ENCODE data around the gene RAPGEF1. TPM values are rescaled to one million over a fixed set of nuclear protein-coding genes. Genes with fewer than 3 reads are reported as not detected.
A peak's percentile ranks its signal among the peaks of the same experiment; 100 is the strongest.

The RAPGEF1 gene
- total RNA-seq, 1 donor from 2014 or later = 33.3 TPM

DNA sequence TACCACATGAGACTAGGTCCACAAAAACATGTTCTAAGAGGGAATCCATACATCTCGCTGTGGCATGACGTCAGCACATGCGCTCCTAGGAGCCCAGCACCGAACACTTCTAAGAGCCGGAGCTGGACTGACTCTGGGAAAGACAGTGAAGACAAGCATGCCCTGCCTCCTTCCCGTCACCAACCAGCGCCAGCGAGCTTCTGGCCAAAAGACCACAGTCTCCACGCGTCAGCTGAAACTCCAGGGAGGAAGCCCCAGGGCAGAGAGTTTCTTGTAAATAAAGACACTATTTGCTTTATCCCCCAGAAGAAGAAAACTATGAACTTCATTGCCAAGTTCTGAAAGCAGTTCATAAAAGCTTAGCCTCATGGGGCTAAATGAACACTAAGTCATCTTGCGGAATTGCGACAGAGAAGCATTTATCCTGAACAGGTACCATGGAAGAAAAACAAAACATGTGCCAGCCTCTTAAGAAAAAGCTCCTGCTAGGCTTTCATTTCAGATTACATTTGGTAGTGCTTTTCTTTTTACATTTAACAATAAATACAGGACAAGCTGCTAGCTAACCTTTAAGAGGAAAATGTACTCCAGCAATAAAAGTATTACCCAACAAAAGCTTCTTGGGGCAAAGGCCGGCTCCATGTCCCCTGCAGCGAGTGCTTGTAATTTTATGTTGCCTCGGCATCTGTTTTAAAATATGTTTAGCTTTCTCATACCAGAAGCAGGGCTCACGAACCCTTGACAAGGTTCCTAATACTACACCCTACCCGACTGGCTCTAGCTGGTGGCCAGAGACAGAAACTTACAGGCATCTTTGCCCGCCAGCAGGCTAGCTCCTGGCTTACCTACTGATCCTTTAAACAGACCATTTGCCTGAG, 98.0 kb downstream of the RAPGEF1 start:
- Histone ChIP-seq H3K27ac (no peak overlapping the region), H3K9ac (no peak overlapping the region), H3K27me3 (no peaks in the 10 kb centered on the region), H2AFZ (replicated peaks) (no peak overlapping the region), H3K4me3 (no peak overlapping the region), H3K9me3 (ENCODE audit: low read depth) (no peaks in the 10 kb centered on the region), H3K79me2 (ENCODE audit: low read depth) (no peaks in the 10 kb centered on the region), H3K4me1 (peaks cover 40% of the 10 kb centered on the region), H3F3A (ENCODE audit: low read depth) (peaks cover 16% of the 10 kb centered on the region), H3K4me2 (no peak overlapping the region), H3K36me3 (no peaks in the 10 kb centered on the region), H4K20me1 (ENCODE audit: low read depth) (peaks cover 10% of the 10 kb centered on the region)
- H3K4me1 Mint-ChIP-seq = peaks cover 18% of the 10 kb centered on the region
- no peak overlapping the region for H3K27ac Mint-ChIP-seq
- H3K36me3 Mint-ChIP-seq = peaks cover 9% of the 10 kb centered on the region
- no peak for DNase-seq (ENCODE audit: low spot score)
- no peaks in the 10 kb centered on the region for H3K27me3 Mint-ChIP-seq (ENCODE audit: insufficient read depth, low read depth)
- H3K4me3 Mint-ChIP-seq = no peak overlapping the region
- no peaks in the 10 kb centered on the region for H3K9me3 Mint-ChIP-seq
- TF ChIP-seq CTCF (IDR thresholded peaks at IDR 0.05) (no peak), EZH2phosphoT487 (IDR thresholded peaks at IDR 0.05) (no peak), EZH2 (IDR thresholded peaks at IDR 0.05) (no peak)

GRCh38 chr9:131640438-131641137, 99.3 kb downstream of the RAPGEF1 start:
- Mint-ChIP-seq H3K36me3 (peaks cover 9% of the 10 kb centered on the region), H3K27ac (no peak overlapping the region), H3K9me3 (no peaks in the 10 kb centered on the region), H3K27me3 (ENCODE audit: insufficient read depth, low read depth) (no peaks in the 10 kb centered on the region), H3K4me1 (peaks cover 18% of the 10 kb centered on the region), H3K4me3 (no peak overlapping the region)
- DNase-seq (ENCODE audit: low spot score) = no peak
- Histone ChIP-seq H3F3A (ENCODE audit: low read depth) (peaks cover 16% of the 10 kb centered on the region), H3K9ac (no peak overlapping the region), H3K27ac (no peak overlapping the region), H3K4me2 (peak overlapping the region; percentile 17), H3K9me3 (ENCODE audit: low read depth) (no peaks in the 10 kb centered on the region), H4K20me1 (ENCODE audit: low read depth) (peaks cover 8% of the 10 kb centered on the region), H3K79me2 (ENCODE audit: low read depth) (no peaks in the 10 kb centered on the region), H2AFZ (replicated peaks) (no peak overlapping the region), H3K4me1 (peaks cover 40% of the 10 kb centered on the region), H3K27me3 (no peaks in the 10 kb centered on the region), H3K4me3 (no peak overlapping the region), H3K36me3 (no peaks in the 10 kb centered on the region)
- TF ChIP-seq EZH2 (IDR thresholded peaks at IDR 0.05) (no peak), CTCF (IDR thresholded peaks at IDR 0.05) (no peak), EZH2phosphoT487 (IDR thresholded peaks at IDR 0.05) (no peak)

- Mint-ChIP-seq H3K27me3 (ENCODE audit: insufficient read depth, low read depth) (no peaks in the 10 kb centered on the region), H3K27ac (no peak overlapping the region), H3K9me3 (no peaks in the 10 kb centered on the region), H3K4me3 (no peak overlapping the region), H3K4me1 (peaks cover 15% of the 10 kb centered on the region), H3K36me3 (peaks cover 12% of the 10 kb centered on the region)
- Histone ChIP-seq H3K79me2 (ENCODE audit: low read depth) (no peaks in the 10 kb centered on the region), H3K9me3 (ENCODE audit: low read depth) (no peaks in the 10 kb centered on the region), H3K27me3 (no peaks in the 10 kb centered on the region), H2AFZ (replicated peaks) (no peak overlapping the region), H3K4me3 (no peak overlapping the region), H3K4me2 (peak overlapping the region; percentile 17), H3K4me1 (peaks cover 35% of the 10 kb centered on the region), H3K36me3 (no peaks in the 10 kb centered on the region), H3K9ac (no peak overlapping the region), H4K20me1 (ENCODE audit: low read depth) (peaks cover 2% of the 10 kb centered on the region), H3K27ac (no peak overlapping the region), H3F3A (ENCODE audit: low read depth) (peaks cover 10% of the 10 kb centered on the region)
- DNase-seq (ENCODE audit: low spot score) = peak; percentile 50
- TF ChIP-seq EZH2 (IDR thresholded peaks at IDR 0.05) (no peak), CTCF (IDR thresholded peaks at IDR 0.05) (no peak), EZH2phosphoT487 (IDR thresholded peaks at IDR 0.05) (no peak)
These were observed 100.0 kb downstream of the RAPGEF1 start for GRCh38 chr9:131639769-131640437.
